Measurements from ENCODE around the gene RNF121.

Gene RNF121

GRCh38 chr11:71937826-71938225 is 9.0 kb downstream of the RNF121 start:
- TF ChIP-seq CTCF (IDR thresholded peaks at IDR 0.05; ENCODE audit: extremely low read depth, insufficient read depth, missing control alignments): no peak
- DNase-seq (ENCODE audit: low spot score): no peak
- in situ Hi-C loops (cut with MboI; ENCODE audit: low pct_unique_long_range_greater_than_20kb, low sequenced_read_pairs, unreplicated experiment): no loop called here

- in situ Hi-C loops (cut with MboI; ENCODE audit: low pct_unique_long_range_greater_than_20kb, low sequenced_read_pairs, unreplicated experiment): no loop called here
- DNase-seq (ENCODE audit: low spot score): no peak
- TF ChIP-seq CTCF (IDR thresholded peaks at IDR 0.05; ENCODE audit: extremely low read depth, insufficient read depth, missing control alignments): no peak
Observed at GRCh38 chr11:71940561-71941219, 11.8 kb downstream of the RNF121 start.

GRCh38 chr11:71946144-71946571 is 17.3 kb downstream of the RNF121 start:
- DNase-seq (ENCODE audit: low spot score): no peak
- in situ Hi-C loops (cut with MboI; ENCODE audit: low pct_unique_long_range_greater_than_20kb, low sequenced_read_pairs, unreplicated experiment): no loop called here
- TF ChIP-seq CTCF (IDR thresholded peaks at IDR 0.05; ENCODE audit: extremely low read depth, insufficient read depth, missing control alignments): no peak

- in situ Hi-C loops (cut with MboI; ENCODE audit: low pct_unique_long_range_greater_than_20kb, low sequenced_read_pairs, unreplicated experiment): no loop called here
- no peak for DNase-seq (ENCODE audit: low spot score)
- no peak for TF ChIP-seq CTCF (IDR thresholded peaks at IDR 0.05; ENCODE audit: extremely low read depth, insufficient read depth, missing control alignments)
Observed at GRCh38 chr11:71947498-71947897, 18.7 kb downstream of the RNF121 start.

- DNase-seq (ENCODE audit: low spot score): no peak
- in situ Hi-C loops (cut with MboI; ENCODE audit: low pct_unique_long_range_greater_than_20kb, low sequenced_read_pairs, unreplicated experiment): no loop called here
- no peak for TF ChIP-seq CTCF (IDR thresholded peaks at IDR 0.05; ENCODE audit: extremely low read depth, insufficient read depth, missing control alignments)
Observed at GRCh38 chr11:71948314-71949027, 19.6 kb downstream of the RNF121 start.

GRCh38 chr11:71949034-71949433 is 20.2 kb downstream of the RNF121 start:
- in situ Hi-C loops (cut with MboI; ENCODE audit: low pct_unique_long_range_greater_than_20kb, low sequenced_read_pairs, unreplicated experiment): no loop called here
- no peak for TF ChIP-seq CTCF (IDR thresholded peaks at IDR 0.05; ENCODE audit: extremely low read depth, insufficient read depth, missing control alignments)
- no peak for DNase-seq (ENCODE audit: low spot score)

Data from GM13977 (cell line).